COLO668 (cell line): Measurements from ENCODE around the gene DNAI1.

Experiments
- DNase-seq: peaks from one replicate; lab custom pipeline; 2025; ENCODE audit not compliant: unreplicated experiment; lab: John Stamatoyannopoulos, UW

DNAI1 gene

GRCh38 chr9:34555936-34556525 lies 97.4 kb downstream of the DNAI1 start:
- no peak for DNase-seq

GRCh38 chr9:34556949-34557348 lies 98.3 kb downstream of the DNAI1 start:
- no peak for DNase-seq

- DNase-seq, result no peak
These were observed 99.1 kb downstream of the DNAI1 start for GRCh38 chr9:34557426-34558321.

GRCh38 chr9:34558364-34558763 lies 99.8 kb downstream of the DNAI1 start:
- no peak for DNase-seq

- peak; percentile 20 for DNase-seq
These were observed 100.5 kb downstream of the DNAI1 start for GRCh38 chr9:34558919-34559623.

- DNase-seq, result no peak
These were observed 101.2 kb downstream of the DNAI1 start for GRCh38 chr9:34559624-34560455.

GRCh38 chr9:34560599-34561214 lies 102.1 kb downstream of the DNAI1 start:
- no peak for DNase-seq

- no peak for DNase-seq
These were observed 103.6 kb downstream of the DNAI1 start for GRCh38 chr9:34562135-34562745.

GRCh38 chr9:34563262-34563661 lies 104.7 kb downstream of the DNAI1 start:
- DNase-seq, result no peak

GRCh38 chr9:34564617-34565016 lies 106.0 kb downstream of the DNAI1 start:
- no peak for DNase-seq

GRCh38 chr9:34565856-34566255 lies 107.3 kb downstream of the DNAI1 start:
- DNase-seq, result no peak

GRCh38 chr9:34566322-34566721 lies 107.7 kb downstream of the DNAI1 start:
- no peak for DNase-seq

GRCh38 chr9:34566972-34567371 lies 108.4 kb downstream of the DNAI1 start:
- no peak for DNase-seq

- no peak for DNase-seq
These were observed 109.5 kb downstream of the DNAI1 start for GRCh38 chr9:34568133-34568532.

GRCh38 chr9:34568774-34569173 lies 110.2 kb downstream of the DNAI1 start:
- DNase-seq, result no peak

GRCh38 chr9:34570376-34570775 lies 111.8 kb downstream of the DNAI1 start:
- no peak for DNase-seq
